HG03442 (cell line): ENCODE measurements around the gene DNAJB12.
"Not testable (repeated sequence)": the region's sequence is repeated elsewhere in the genome, so short reads cannot be mapped to it uniquely, and the experiment has no call there.

ENCODE experiments used
- ATAC-seq: cut with Tn5 transposase; IDR thresholded peaks from one replicate; pipeline ENCODE4 v1.9.1; 2021; ENCODE audit warnings: mild to moderate bottlenecking, moderate library complexity; ENCODE audit not compliant: unreplicated experiment

The DNAJB12 gene

DNA sequence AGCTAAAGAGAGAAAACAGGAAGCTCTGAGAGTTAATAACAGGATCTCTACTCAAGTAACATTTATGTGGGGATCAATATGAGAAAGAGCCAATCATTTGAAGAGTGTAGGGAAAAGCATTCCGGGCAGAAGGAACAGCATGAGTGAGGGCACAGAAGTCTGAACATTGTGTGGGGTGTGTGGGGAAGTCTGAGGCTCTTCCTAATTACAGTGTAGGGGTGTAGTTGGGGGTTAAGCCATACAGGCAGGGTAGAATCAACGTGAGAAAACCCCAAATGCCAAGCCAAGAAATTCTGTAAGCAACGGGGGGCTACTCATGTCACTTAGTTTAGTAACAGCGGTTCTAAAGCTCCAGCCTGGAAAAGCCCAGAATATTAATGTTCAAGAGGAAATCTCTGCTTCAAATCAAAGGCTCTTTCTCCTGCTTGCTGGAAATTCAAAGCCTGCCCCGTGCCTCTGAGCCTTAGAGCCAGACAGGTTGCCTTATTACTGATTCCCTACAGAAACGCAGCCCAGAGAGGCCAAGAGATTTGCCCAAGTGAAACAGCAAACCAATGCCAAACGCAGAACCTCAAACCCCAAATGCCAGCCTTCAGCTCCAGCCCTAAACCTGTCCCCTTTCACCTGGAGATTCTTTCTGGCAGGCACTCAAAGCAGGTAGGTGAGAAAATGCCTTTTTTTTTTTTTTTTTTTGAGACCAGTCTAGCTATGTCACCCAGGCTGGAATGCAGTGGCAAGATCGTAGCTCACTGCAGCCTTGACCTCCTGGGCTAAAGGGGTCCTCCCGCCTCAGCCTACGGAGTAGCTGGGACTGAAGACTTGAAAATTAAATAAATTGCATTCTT lies 36.1 kb downstream of the DNAJB12 start:
- no peak for ATAC-seq

GRCh38 chr10:72316748-72317435 lies 37.8 kb downstream of the DNAJB12 start:
- ATAC-seq, result no peak

DNA sequence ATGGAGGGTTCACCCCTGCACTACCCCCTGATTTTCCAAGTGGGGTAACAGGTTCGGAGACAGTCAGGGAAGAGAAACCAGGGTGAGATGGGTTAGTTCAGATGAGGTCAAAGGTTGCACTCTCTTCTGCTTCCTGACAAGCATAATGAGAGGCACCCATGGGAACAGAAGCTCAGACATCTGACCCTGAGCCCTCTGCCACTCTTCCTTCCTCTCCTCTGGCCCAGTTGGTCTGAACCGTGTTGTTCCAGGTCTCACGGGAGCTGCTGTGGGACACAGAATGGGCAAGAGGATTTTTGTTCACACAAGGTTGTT lies 38.4 kb downstream of the DNAJB12 start:
- no peak for ATAC-seq

GRCh38 chr10:72315611-72316385 lies 38.9 kb downstream of the DNAJB12 start:
- no peak for ATAC-seq

GRCh38 chr10:72315054-72315453 lies 39.7 kb downstream of the DNAJB12 start:
- no peak for ATAC-seq

DNA sequence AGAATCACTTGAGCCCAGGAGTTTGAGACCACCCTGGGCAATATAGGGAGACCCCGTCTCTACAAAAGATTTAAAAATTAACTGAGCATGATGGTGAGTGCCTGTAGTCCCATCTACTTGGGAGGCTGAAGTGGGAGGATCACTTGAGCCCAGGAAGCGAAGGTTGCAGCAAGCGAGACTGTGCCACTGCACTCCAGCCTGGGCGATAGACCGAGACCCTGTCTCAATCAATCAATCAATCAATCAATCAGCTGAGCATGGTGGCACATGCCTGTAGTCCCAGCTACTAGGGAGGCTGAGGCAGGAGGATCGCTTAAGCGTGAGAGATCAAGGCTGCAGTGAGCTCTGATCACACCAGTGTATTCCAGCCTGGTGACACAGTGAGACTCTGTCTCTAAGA lies 40.5 kb downstream of the DNAJB12 start:
- no peak for ATAC-seq

GRCh38 chr10:72312865-72313391 lies 41.8 kb downstream of the DNAJB12 start:
- ATAC-seq, result no peak

DNA sequence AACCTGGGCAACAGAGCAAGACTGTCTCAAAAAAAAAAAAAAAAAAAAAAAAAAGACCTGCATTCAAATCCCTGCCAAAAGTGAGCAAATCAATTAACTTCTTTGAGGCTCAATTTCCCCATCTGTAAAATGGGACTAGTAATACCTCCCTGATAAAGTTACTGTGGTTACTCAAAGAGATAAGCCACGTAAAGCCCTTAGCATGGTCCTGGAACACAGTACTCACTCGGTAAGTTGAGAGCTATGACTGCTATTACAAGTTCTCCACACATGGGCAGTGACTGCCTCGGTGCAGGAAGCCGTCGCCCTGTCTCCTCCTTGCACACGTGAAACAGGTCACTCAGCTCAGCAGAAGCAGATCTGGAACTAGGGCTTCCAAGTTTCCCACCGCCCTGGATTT lies 43.1 kb downstream of the DNAJB12 start:
- ATAC-seq, result no peak

GRCh38 chr10:72310636-72311035 lies 44.1 kb downstream of the DNAJB12 start:
- ATAC-seq, result no peak

DNA sequence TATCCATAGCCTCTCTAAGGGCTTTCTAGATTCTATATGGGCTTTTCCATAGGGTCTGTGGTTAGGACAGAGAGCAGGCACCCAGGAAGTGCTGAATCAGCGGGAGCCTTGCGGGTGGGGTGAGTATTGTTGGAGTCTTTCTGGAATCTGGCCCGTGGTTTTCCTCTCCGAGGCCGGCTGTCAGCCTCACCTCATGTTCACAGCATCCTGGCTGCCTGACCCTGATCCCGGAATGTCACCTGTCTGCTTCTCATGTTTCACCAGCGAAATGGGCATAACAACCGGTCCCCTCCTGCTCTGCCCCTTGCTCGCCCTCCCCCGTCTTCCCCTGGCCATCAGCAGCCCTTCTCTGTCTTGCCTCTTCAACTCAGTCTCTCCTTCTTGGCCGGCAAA lies 44.5 kb downstream of the DNAJB12 start:
- ATAC-seq, result no peak

GRCh38 chr10:72309290-72310240 lies 45.2 kb downstream of the DNAJB12 start:
- ATAC-seq, result no peak

DNA sequence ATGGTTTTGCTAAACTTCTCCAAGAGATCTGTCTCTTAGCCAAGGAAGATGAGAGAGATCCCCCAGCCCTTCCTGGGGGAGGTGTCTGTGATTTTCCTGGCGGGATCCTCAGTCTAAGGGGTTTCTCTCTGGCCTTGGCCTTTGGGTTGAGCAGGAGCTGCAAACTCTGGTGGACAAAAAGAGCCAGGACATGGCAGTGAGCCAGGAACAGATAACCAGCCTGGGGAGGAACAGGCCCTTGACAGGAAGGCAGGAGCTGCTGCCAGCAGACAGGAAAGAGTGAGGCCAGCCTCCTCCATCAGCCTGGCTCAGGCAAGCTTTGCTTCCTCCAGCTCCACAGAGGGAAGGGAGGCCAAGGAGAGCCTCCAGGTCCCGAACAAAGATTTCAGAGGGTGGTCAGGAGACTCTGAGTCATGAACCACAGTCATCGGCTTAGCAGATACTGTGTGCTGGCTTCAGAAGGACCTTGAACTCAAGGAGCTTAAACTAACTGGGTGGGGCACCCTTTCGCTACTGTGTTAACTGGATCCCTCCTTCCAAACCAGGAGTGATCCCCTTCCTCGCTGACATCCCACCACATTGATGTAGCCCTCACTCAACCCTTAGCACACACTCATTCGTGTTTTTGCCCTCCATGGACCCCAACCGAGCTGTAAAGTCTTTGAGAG lies 46.3 kb downstream of the DNAJB12 start:
- ATAC-seq, result no peak

DNA sequence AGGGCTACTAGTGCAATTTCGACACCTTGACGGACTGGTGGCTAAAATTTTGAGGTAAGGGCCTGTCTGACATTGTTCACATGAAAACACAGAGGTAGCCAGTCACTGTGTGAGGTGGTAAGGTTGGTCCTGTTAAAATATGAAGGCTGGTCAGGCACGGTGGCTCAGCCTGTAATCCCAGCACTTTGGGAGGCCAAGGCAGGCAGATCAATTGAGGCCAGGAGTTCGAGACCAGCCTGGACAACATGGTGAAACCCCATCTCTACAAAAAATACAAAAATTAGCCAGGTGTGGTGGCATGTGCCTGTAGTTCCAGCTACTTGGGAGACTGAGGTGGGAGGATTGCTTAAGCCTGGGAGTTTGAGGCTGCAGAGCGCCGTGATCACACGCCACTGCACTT lies 47.0 kb downstream of the DNAJB12 start:
- ATAC-seq, result not testable (repeated sequence)

DNA sequence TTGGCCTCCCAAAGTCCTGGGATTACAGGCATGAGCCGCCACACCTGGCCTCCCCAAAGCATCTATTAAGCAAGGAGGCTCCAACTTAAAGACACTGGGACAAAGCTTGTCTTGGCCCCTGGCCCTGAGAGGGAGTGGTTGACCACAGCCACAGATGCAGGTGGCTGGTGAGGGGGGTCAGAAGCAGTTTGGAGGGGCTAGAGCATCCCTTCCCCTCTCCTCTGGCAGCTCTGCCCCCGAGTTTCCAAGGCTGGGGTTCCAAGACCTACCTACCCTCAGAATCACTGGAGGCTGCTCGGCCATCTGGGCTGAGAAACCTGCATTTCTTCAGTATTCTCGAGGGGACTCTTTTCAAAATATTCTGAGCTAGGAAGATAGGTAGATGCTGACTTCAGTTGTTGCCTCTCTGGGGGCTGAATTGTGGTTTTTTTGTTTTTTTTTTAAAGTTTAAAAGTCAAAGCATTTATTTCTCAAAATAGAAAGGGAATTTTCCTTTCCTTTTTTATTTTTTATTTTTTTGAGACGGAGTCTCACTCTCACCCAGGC lies 48.4 kb downstream of the DNAJB12 start:
- no peak for ATAC-seq

- ATAC-seq, result no peak
These were observed 51.1 kb downstream of the DNAJB12 start for GRCh38 chr10:72303424-72304128.

DNA sequence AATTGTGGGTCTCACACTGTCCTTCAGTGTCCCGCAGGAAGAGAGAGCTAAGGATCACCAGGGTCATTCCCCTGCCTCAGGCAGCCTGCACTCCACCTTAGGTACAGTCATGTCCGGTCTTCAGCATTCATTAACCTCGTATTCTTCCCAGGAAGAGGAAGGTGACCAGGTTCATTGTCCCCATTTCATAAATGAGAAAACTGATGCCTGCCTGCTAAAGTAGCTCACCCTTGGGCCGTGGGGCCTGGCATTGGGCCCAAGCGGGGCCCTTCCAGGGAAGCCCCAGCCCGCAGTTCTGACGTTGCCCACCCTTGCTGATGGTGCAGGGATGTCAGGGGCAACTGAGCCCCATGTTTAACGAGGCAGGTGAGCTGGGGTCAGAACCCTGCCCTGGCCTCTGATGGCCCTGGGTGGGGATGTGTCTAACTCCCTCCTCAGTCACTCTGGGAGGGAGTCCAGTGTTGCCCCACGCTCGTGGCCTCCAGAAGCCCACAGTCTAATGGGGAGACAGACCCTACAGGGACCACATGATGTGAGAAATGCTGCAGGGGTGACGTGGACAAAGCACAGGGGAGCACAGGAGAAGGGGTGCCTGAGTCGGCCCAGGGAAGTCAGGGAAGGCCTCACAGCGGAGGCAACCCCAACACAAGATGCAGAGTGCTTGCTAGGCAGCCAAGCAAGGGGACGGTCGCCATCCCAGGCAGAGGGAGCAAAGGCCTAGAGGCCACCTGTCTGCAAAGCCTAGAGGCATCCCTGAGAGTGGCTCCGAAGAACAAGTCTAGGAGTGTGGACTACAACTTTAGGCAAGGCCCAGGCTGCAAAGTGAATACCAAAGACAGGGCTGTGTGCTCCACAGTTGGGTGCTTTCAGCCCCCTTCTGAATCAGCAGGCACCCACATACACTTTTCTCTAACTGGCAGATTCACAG lies 55.9 kb downstream of the DNAJB12 start:
- ATAC-seq, result no peak

GRCh38 chr10:72297805-72298591 lies 56.7 kb downstream of the DNAJB12 start:
- peak; percentile 82 for ATAC-seq
